H1 (cell line): Measurements from ENCODE around the gene HSPA1A.

Experiments used
- BCL11A ChIP-seq, 2 experiments: IDR thresholded peaks; one replicate each; pipeline ENCODE4 v1.6.1; 2011; ENCODE audit warnings: low read depth in 2 of 2, low read length in 2 of 2, mild to moderate bottlenecking in 2 of 2
- CTCF ChIP-seq, 3 experiments: IDR thresholded peaks; 1 replicate in 2 of 3; 2 replicates in 1 of 3; pipeline versions ENCODE4 v1.5.1 to v1.6.1; 2011; ENCODE audit warnings: low read length in 3 of 3, mild to moderate bottlenecking in 3 of 3, inconsistent platforms in 2 of 3, low read depth in 1 of 3, moderate library complexity in 1 of 3; ENCODE audit not compliant: insufficient read depth in 1 of 3; ENCODE audit errors: control extremely low read depth in 1 of 3
- EGR1 ChIP-seq: IDR thresholded peaks from 2 replicates; pipeline ENCODE4 v1.6.1; 2011; ENCODE audit warnings: low read depth, low read length, borderline replicate concordance
- EP300 ChIP-seq, 2 experiments: IDR thresholded peaks; 1 replicate in 1 of 2; 2 replicates in 1 of 2; pipeline ENCODE4 v1.6.1; 2011 to 2012; ENCODE audit warnings: low read depth in 2 of 2, low read length in 2 of 2, mild to moderate bottlenecking in 2 of 2, borderline replicate concordance in 1 of 2, inconsistent platforms in 1 of 2, moderate library complexity in 1 of 2
- EZH2 ChIP-seq: fragments of 200-600 bp; sonication (generic); IDR thresholded peaks from 2 replicates; pipeline ENCODE4 v1.7.1; 2012; ENCODE audit warnings: low read depth, mild to moderate bottlenecking, moderate library complexity, low read length, inconsistent platforms; ENCODE audit not compliant: severe bottlenecking
- GTF2F1 ChIP-seq: IDR thresholded peaks from 2 replicates; pipeline ENCODE4 v1.6.1; 2012; ENCODE audit warnings: low read depth, low read length, improper control_type of control experiment, borderline replicate concordance
- JUN ChIP-seq: IDR thresholded peaks from 2 replicates; pipeline ENCODE4 v1.6.1; 2011; ENCODE audit warnings: low read depth, mild to moderate bottlenecking, improper control_type of control experiment, low read length
- MAFK ChIP-seq: IDR thresholded peaks from 2 replicates; pipeline ENCODE4 v1.6.1; 2012; ENCODE audit warnings: low read depth, mild to moderate bottlenecking, improper control_type of control experiment, low read length
- MAX ChIP-seq: IDR thresholded peaks from 2 replicates; pipeline ENCODE4 v1.6.1; 2012; ENCODE audit warnings: inconsistent platforms
- NRF1 ChIP-seq: IDR thresholded peaks from 2 replicates; pipeline ENCODE4 v1.6.1; 2011; ENCODE audit warnings: mild to moderate bottlenecking, low read depth, low read length, improper control_type of control experiment
- POLR2AphosphoS5 ChIP-seq: IDR thresholded peaks from 2 replicates; pipeline ENCODE4 v1.6.1; 2011; ENCODE audit warnings: low read depth, low read length
- RAD21 ChIP-seq, 2 experiments: IDR thresholded peaks in 1 of 2; conservative IDR thresholded peaks in 1 of 2; 2 replicates each; pipeline ENCODE4 v1.6.1; 2011; ENCODE audit warnings: low read depth in 2 of 2, low read length in 2 of 2, improper control_type of control experiment in 1 of 2, inconsistent platforms in 1 of 2, mild to moderate bottlenecking in 1 of 2, moderate library complexity in 1 of 2
- TAF1 ChIP-seq: IDR thresholded peaks from 2 replicates; pipeline ENCODE4 v1.6.1; 2011; ENCODE audit warnings: mild to moderate bottlenecking, low read depth, low read length

GRCh38 chr6:31806470-31807272, 8.7 kb upstream of the HSPA1A start, which contains the start of gene LSM2:
- TF ChIP-seq EGR1, result 0 out of 2 replicates have a peak, but pooled peaks have one; percentile 16
- TF ChIP-seq JUN, result no peak
- no peak for TF ChIP-seq BCL11A (IDR thresholded peaks at IDR 0.05; ENCODE audit: low read depth in 2 of 2, low read length in 2 of 2)
- peak; percentile 58 for TF ChIP-seq NRF1
- peak; percentile 83 for TF ChIP-seq POLR2AphosphoS5
- TF ChIP-seq MAX, result peak; percentile 83
- TF ChIP-seq MAFK, result no peak
- peak; percentile 71 for TF ChIP-seq TAF1
- TF ChIP-seq EP300 (IDR thresholded peaks at IDR 0.05; ENCODE audit: borderline replicate concordance in 1 of 2, low read depth in 2 of 2, low read length in 2 of 2), result no peak
- no peak for TF ChIP-seq CTCF (IDR thresholded peaks at IDR 0.05; ENCODE audit: control extremely low read depth in 1 of 3, insufficient read depth in 1 of 3, low read depth in 1 of 3, low read length in 3 of 3)
- TF ChIP-seq EZH2, result no peak
- 0 out of 4 replicates have a peak, but pooled peaks have one; percentile 1 to 8 for TF ChIP-seq RAD21 (IDR thresholded peaks at IDR 0.05 in 1 of 2, conservative IDR thresholded peaks at IDR 0.05 in 1 of 2; ENCODE audit: low read depth in 2 of 2, low read length in 2 of 2)
- TF ChIP-seq GTF2F1, result no peak
